T-helper 1 cell treated with Interleukin-12 subunit alpha and Interleukin-12 subunit beta and Interleukin-4 antibody, amounts not matched to agents 30 μg/mL and 1 μg/mL, for 36 hours (primary cell): ENCODE measurements around the gene DPY19L3.
"Not testable (repeated sequence)": the region's sequence is repeated elsewhere in the genome, so short reads cannot be mapped to it uniquely, and the experiment has no call there.

Source experiments
- H3K27ac Mint-ChIP-seq: one replicate; pipeline ENCODE4 v1.8.0; 2021; ENCODE audit warnings: mild to moderate bottlenecking, mixed read lengths
- H3K27me3 Mint-ChIP-seq: one replicate; pipeline ENCODE4 v1.8.0; 2021; ENCODE audit warnings: low read depth, mixed read lengths
- H3K36me3 Mint-ChIP-seq: one replicate; pipeline ENCODE4 v1.8.0; 2021; ENCODE audit warnings: low read depth, mixed read lengths
- H3K4me1 Mint-ChIP-seq: one replicate; pipeline ENCODE4 v1.8.0; 2021; ENCODE audit warnings: low read depth, mixed read lengths
- H3K4me3 Mint-ChIP-seq: one replicate; pipeline ENCODE4 v1.8.0; 2021; ENCODE audit warnings: mild to moderate bottlenecking, moderate library complexity, mixed read lengths
- H3K9me3 Mint-ChIP-seq: one replicate; pipeline ENCODE4 v1.8.0; 2021; ENCODE audit warnings: mixed read lengths

The DPY19L3 gene

GRCh38 chr19:32475141-32476031 is 69.8 kb downstream of the DPY19L3 start:
- Mint-ChIP-seq H3K4me1 (peaks cover 4% of the 10 kb centered on the region), H3K4me3 (no peak overlapping the region), H3K36me3 (no peaks in the 10 kb centered on the region), H3K9me3 (no peaks in the 10 kb centered on the region), H3K27me3 (no peaks in the 10 kb centered on the region), H3K27ac (no peak overlapping the region)

- Mint-ChIP-seq H3K27me3 (no peaks in the 10 kb centered on the region), H3K27ac (no peak overlapping the region), H3K36me3 (no peaks in the 10 kb centered on the region), H3K4me3 (no peak overlapping the region), H3K9me3 (no peaks in the 10 kb centered on the region), H3K4me1 (peaks cover 4% of the 10 kb centered on the region)
Observed at GRCh38 chr19:32476032-32476350, 70.4 kb downstream of the DPY19L3 start.

DNA sequence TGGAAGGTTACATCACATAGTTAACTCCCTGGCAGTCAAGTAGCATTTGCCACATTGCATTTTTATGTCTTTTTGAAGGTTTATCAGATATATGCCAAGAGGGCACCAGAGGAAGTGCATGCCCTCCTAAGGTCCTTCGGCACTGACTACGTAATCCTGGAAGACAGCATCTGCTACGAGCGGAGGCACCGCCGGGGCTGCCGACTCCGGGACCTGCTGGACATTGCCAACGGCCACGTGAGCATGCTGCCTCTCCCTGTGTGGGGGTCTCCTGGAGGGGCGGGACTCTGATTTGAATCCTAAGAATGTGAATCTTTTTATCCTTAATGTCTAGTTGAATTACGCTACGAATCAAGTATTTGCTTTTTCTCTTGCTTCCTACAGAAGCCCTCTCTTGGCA is 74.8 kb downstream of the DPY19L3 start:
- H3K9me3 Mint-ChIP-seq, result no peaks in the 10 kb centered on the region
- no peaks in the 10 kb centered on the region for H3K4me1 Mint-ChIP-seq
- H3K27ac Mint-ChIP-seq, result no peak overlapping the region
- no peaks in the 10 kb centered on the region for H3K27me3 Mint-ChIP-seq
- no peak overlapping the region for H3K4me3 Mint-ChIP-seq
- H3K36me3 Mint-ChIP-seq, result no peaks in the 10 kb centered on the region

DNA sequence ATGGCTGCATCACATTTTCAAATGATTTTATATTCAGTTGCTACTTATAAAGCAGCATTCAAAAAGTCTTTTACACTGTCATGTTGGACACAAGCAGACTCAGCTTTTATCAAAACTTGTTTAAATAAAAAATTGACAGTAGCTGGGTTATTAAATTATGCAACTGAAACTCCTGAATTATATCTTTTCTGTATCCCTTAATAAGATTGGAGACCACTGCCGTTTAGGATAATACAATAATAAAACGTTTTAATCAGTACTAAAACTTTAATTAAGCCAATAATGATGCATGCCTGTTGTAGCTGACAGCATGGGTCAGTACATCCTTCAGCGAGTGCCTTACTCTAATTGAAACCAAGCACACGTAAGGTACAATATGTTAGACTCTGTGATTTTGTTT is 78.0 kb downstream of the DPY19L3 start:
- no peaks in the 10 kb centered on the region for H3K36me3 Mint-ChIP-seq

DNA sequence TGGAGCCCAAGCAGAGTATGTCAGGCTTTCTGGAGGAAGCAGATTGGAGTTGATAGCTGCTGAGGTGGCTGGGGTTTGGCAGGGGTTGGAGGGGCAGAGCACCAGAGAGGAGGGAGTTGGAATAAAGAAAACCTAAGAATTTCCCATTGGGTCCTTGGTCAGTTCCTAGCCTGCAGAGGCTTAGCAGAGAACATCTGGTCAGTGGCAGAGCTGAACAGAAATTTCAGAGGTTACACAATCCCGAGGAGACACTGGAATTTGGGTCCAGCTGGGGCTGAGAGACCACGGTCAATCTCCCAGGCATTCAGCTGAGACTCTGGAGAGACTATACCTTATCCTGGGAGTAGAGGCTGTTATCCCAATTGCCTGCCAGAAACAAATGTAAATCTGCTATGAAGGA is 84.4 kb downstream of the DPY19L3 start:
- Mint-ChIP-seq H3K36me3 (no peaks in the 10 kb centered on the region), H3K4me1 (peaks cover 2% of the 10 kb centered on the region), H3K9me3 (peaks cover 3% of the 10 kb centered on the region), H3K27me3 (no peaks in the 10 kb centered on the region), H3K27ac (no peak overlapping the region), H3K4me3 (no peak overlapping the region)

More for the DNA sequence above, 78.0 kb downstream of the DPY19L3 start:
- no peaks in the 10 kb centered on the region for H3K9me3 Mint-ChIP-seq
- H3K4me3 Mint-ChIP-seq, result no peak overlapping the region
- H3K4me1 Mint-ChIP-seq, result no peaks in the 10 kb centered on the region
- H3K27me3 Mint-ChIP-seq, result no peaks in the 10 kb centered on the region
- no peak overlapping the region for H3K27ac Mint-ChIP-seq

DNA sequence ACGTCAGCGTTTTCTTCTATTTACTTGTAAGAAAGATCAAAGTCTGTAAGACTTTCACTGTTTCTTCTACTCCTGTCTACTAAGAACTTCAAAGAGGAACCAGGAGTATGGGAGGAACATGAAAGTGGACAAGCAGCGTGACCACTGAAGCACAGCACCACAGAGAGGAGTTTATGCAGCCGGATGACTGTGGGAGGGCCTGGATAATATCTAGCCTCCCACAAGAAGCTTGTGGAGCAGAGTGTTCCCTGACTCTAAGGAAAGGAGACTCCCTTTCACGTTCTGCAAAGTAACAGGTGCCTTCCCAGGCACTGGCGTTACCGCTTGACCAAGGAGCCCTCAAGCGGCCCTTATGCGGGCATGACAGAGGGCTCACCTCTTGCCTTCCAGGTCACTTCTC is 91.8 kb downstream of the DPY19L3 start:
- no peaks in the 10 kb centered on the region for H3K27me3 Mint-ChIP-seq
- no peak overlapping the region for H3K27ac Mint-ChIP-seq
- H3K4me1 Mint-ChIP-seq, result peaks cover 2% of the 10 kb centered on the region
- H3K4me3 Mint-ChIP-seq, result no peak overlapping the region
- H3K36me3 Mint-ChIP-seq, result no peaks in the 10 kb centered on the region
- peaks cover 3% of the 10 kb centered on the region for H3K9me3 Mint-ChIP-seq

GRCh38 chr19:32498648-32499200 is 93.2 kb downstream of the DPY19L3 start:
- H3K36me3 Mint-ChIP-seq, result no peaks in the 10 kb centered on the region
- H3K27ac Mint-ChIP-seq, result no peak overlapping the region
- peaks cover 3% of the 10 kb centered on the region for H3K9me3 Mint-ChIP-seq
- no peaks in the 10 kb centered on the region for H3K27me3 Mint-ChIP-seq
- H3K4me3 Mint-ChIP-seq, result no peak overlapping the region
- peaks cover 2% of the 10 kb centered on the region for H3K4me1 Mint-ChIP-seq

GRCh38 chr19:32512498-32512897 is 106.9 kb downstream of the DPY19L3 start:
- peaks cover 11% of the 10 kb centered on the region for H3K9me3 Mint-ChIP-seq
- H3K27ac Mint-ChIP-seq, H3K27me3 Mint-ChIP-seq, H3K36me3 Mint-ChIP-seq, H3K4me3 Mint-ChIP-seq, H3K4me1 Mint-ChIP-seq: not testable (repeated sequence)

DNA sequence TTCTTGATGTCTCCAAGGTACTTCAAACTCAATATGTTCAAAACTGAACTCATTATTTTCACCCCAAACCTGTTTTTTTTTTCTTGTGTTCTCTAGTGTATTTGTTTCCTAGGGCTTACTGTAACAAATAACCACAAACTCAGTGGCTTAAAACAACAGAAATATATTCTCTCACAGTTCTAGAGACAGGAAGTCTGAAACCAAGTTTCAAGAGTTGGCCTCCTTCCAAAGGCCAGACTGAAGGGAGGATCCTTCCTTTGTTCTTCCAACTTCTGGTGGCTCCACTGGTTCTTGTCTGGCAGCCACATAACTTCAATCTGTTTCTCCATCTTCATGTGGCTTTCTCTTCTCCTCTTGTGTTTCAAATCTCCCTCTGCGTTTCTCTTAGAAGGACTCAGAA is 113.5 kb downstream of the DPY19L3 start:
- Mint-ChIP-seq H3K27me3 (no peaks in the 10 kb centered on the region), H3K36me3 (no peaks in the 10 kb centered on the region), H3K27ac (no peak overlapping the region)

GRCh38 chr19:32522967-32523366 is 117.4 kb downstream of the DPY19L3 start:
- Mint-ChIP-seq H3K36me3 (no peaks in the 10 kb centered on the region), H3K9me3 (no peaks in the 10 kb centered on the region), H3K27ac (no peak overlapping the region), H3K4me1 (peaks cover 10% of the 10 kb centered on the region), H3K4me3 (no peak overlapping the region), H3K27me3 (no peaks in the 10 kb centered on the region)

More for the DNA sequence above, 113.5 kb downstream of the DPY19L3 start:
- H3K9me3 Mint-ChIP-seq, result peaks cover 4% of the 10 kb centered on the region
- H3K4me3 Mint-ChIP-seq, result no peak overlapping the region
- peaks cover 10% of the 10 kb centered on the region for H3K4me1 Mint-ChIP-seq

DNA sequence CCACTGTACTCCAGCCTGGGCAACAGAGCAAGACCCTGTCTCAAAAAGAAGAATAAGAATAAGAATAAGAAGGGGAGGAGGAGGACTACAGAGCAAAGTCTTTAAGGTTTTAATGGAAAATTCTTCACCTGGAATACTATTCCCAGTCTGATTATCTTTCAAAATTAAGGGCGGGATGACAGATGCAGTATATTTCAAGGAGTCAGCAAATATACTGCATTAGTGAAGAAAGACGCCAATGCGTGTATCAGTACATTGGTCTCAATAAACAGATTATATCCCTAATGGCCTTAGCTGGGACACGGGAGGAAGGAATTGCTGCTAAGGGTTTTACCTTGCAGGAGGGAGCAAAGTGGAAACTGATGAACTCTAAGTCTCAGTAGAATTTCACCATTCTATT is 121.3 kb downstream of the DPY19L3 start:
- Mint-ChIP-seq H3K4me1 (no peaks in the 10 kb centered on the region), H3K27me3 (no peaks in the 10 kb centered on the region), H3K27ac (no peak overlapping the region), H3K4me3 (no peak overlapping the region), H3K36me3 (no peaks in the 10 kb centered on the region), H3K9me3 (peaks cover 6% of the 10 kb centered on the region)

DNA sequence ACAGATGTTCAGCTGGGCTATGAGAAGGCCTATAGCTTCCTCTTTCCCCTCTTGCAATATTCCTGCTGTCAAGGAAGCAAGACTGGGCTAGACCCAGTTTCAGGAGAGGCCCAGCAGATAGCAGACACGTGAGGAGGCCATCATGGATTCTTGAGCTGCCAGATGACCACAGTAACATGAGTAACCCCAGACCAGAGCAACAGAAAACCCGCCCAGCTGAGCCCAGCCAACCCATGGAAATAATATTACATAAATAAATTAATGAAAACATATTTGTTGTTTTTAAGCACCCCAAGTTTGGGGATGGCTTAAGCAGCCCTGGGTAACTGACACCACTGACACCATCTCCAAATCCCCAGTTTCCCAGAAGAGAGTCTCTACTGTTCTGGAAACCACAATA is 125.2 kb downstream of the DPY19L3 start:
- H3K9me3 Mint-ChIP-seq, result peaks cover 30% of the 10 kb centered on the region
- H3K27ac Mint-ChIP-seq, result no peak overlapping the region
- no peaks in the 10 kb centered on the region for H3K27me3 Mint-ChIP-seq
- no peaks in the 10 kb centered on the region for H3K36me3 Mint-ChIP-seq
- H3K4me1 Mint-ChIP-seq, result no peaks in the 10 kb centered on the region
- H3K4me3 Mint-ChIP-seq, result no peak overlapping the region

- Mint-ChIP-seq H3K27ac (no peak overlapping the region), H3K4me1 (no peaks in the 10 kb centered on the region), H3K36me3 (no peaks in the 10 kb centered on the region), H3K27me3 (no peaks in the 10 kb centered on the region), H3K4me3 (no peak overlapping the region), H3K9me3 (peaks cover 30% of the 10 kb centered on the region)
Observed at GRCh38 chr19:32532233-32532632, 126.7 kb downstream of the DPY19L3 start.
